Esophagus muscularis mucosa (tissue), 4 donors: Measurements from ENCODE around the gene SAV1. TPM values are rescaled to one million over a fixed set of nuclear protein-coding genes. Genes with fewer than 3 reads are reported as not detected.

Experiments used
- DNase-seq: peaks from one replicate; pipeline ENCODE4 v3.0.0-alpha.2; 2017; ENCODE audit errors: extremely low spot score
- H3K27ac ChIP-seq, 4 donors: fragments of 200-600 bp; sonication (generic); replicated peaks in 1 of 4; 1 replicate in 3 of 4; 2 replicates in 1 of 4; pipeline ENCODE4 v1.5.1; 2016 to 2019; ENCODE audit warnings: mild to moderate bottlenecking in 1 of 4
- H3K27me3 ChIP-seq, 4 donors: fragments of 200-600 bp; sonication (generic); one replicate each; pipeline versions ENCODE4 v1.5.1 to v1.6.0; 2016 to 2019
- H3K36me3 ChIP-seq, 4 donors: fragments of 200-600 bp; sonication (generic); one replicate each; pipeline ENCODE4 v1.5.1; 2016 to 2019
- H3K4me1 ChIP-seq, 4 donors: fragments of 200-600 bp; sonication (generic); one replicate each; pipeline ENCODE4 v1.5.1; 2016 to 2019
- H3K4me3 ChIP-seq, 4 donors: fragments of 200-600 bp; sonication (generic); 1 replicate in 2 of 4; 2 replicates in 2 of 4; pipeline ENCODE4 v1.5.1; 2016 to 2019; ENCODE audit warnings: mild to moderate bottlenecking in 4 of 4, moderate library complexity in 1 of 4
- H3K9me3 ChIP-seq, 4 donors: fragments of 200-600 bp; sonication (generic); 1 replicate in 3 of 4; 2 replicates in 1 of 4; pipeline ENCODE4 v1.5.1; 2016 to 2019
- CTCF ChIP-seq, 3 experiments: fragments of 200-600 bp in 2 of 3; fragments of 450-650 bp in 1 of 3; sonication (generic) in 2 of 3; IDR thresholded peaks; one replicate each; pipeline ENCODE4 v1.5.1; 2017 to 2019; ENCODE audit warnings: antibody characterized with exemption in 3 of 3, mild to moderate bottlenecking in 2 of 3, moderate library complexity in 1 of 3
- EP300 ChIP-seq: sonication (generic); formaldehyde crosslinking; IDR thresholded peaks from one replicate; pipeline ENCODE4 v1.6.1; 2017; ENCODE audit warnings: antibody characterized with exemption
- POLR2A ChIP-seq: fragments of 450-650 bp; IDR thresholded peaks from one replicate; pipeline ENCODE4 v1.6.1; 2017; ENCODE audit warnings: antibody characterized with exemption, moderate library complexity, mild to moderate bottlenecking, low read depth
- POLR2AphosphoS5 ChIP-seq, 2 donors: sonication (generic); formaldehyde crosslinking; IDR thresholded peaks; one replicate each; pipeline ENCODE4 v1.6.1; 2017; ENCODE audit warnings: antibody characterized with exemption in 2 of 2
- WGBS: methylation state at CpG from one replicate; pipeline ENCODE4 v1.1.5; 2018; 5-methylcytosine and 5-hydroxymethylcytosine counted together
- intact Hi-C: fragments of 100-400 bp; cut with DNase I; formaldehyde crosslinking; loops from one replicate; pipeline ENCODE4 v1.15.1; 2023
- total RNA-seq, 4 donors: library from RNA; depleted of rRNA; stranded (reverse); fragments of >200 nt; gene quantifications; one replicate each; pipeline versions ENCODE4 v1.1.0 to v1.2.1, GENCODE V29; 2016

Gene SAV1
- total RNA-seq: 10 to 100 TPM; 34.5 to 48.5 (median 40.2) TPM

GRCh38 chr14:50667996-50668825, at the start of gene SAV1:
Gene SAV1 (minus strand): TSS chr14:50668306. CDS start chr14:50667967, 339 bp downstream.
- H3K9me3 ChIP-seq: no peaks in the 10 kb centered on the region
- no peak for TF ChIP-seq CTCF (IDR thresholded peaks at IDR 0.05)
- TF ChIP-seq POLR2AphosphoS5 (IDR thresholded peaks at IDR 0.05): peak; percentile 86 to 97
- peak; percentile 74 for TF ChIP-seq POLR2A
- no peak for TF ChIP-seq EP300
- H3K4me1 ChIP-seq: peaks cover 7 to 41% (median 30%) of the 10 kb centered on the region in 4 donors
- H3K27me3 ChIP-seq: no peaks in the 10 kb centered on the region
- peaks cover 0 to 7% (median 0%) of the 10 kb centered on the region in 4 donors for H3K36me3 ChIP-seq
- peak within 1 kb of the TSS; percentile 96 to 100 (median 98) for H3K27ac ChIP-seq
- intact Hi-C loops: loop anchor here (5.0 to 10.0 kb wide), 2 partner anchors 164 to 353 kb away; partner anchors contain the start of genes DMAC2L, L2HGDH and NIN
- peak; percentile 96 for DNase-seq
- H3K4me3 ChIP-seq: peak within 1 kb of the TSS; percentile 80 to 94 (median 86)
- under 1% methylated on average over 32 of the region's 92 CpGs for WGBS

GRCh38 chr14:50717811-50718210, 49.7 kb upstream of the SAV1 start:
- Histone ChIP-seq H3K27me3 (no peaks in the 10 kb centered on the region), H3K4me3 (no peak overlapping the region), H3K27ac (no peak overlapping the region), H3K36me3 (peaks cover 0 to 23% (median 6%) of the 10 kb centered on the region in 4 donors), H3K9me3 (no peaks in the 10 kb centered on the region), H3K4me1 (no peaks in the 10 kb centered on the region)
- WGBS: 78% methylated on average over 7 of the region's 7 CpGs
- TF ChIP-seq POLR2AphosphoS5 (IDR thresholded peaks at IDR 0.05) (no peak), CTCF (IDR thresholded peaks at IDR 0.05) (no peak), EP300 (no peak), POLR2A (no peak)
- intact Hi-C loops: no loop called here
- DNase-seq: no peak

- DNase-seq: no peak
- H3K4me3 ChIP-seq: no peak overlapping the region
- TF ChIP-seq POLR2AphosphoS5 (IDR thresholded peaks at IDR 0.05): no peak
- TF ChIP-seq CTCF (IDR thresholded peaks at IDR 0.05): peak; percentile 36 to 53 (median 40)
- TF ChIP-seq POLR2A: no peak
- TF ChIP-seq EP300: no peak
- H3K9me3 ChIP-seq: no peaks in the 10 kb centered on the region
- H3K27me3 ChIP-seq: no peaks in the 10 kb centered on the region
- H3K27ac ChIP-seq: no peak overlapping the region
- intact Hi-C loops: loop anchor here (2.0 kb wide), 1 partner anchor 96 kb away; no protein-coding TSS in a partner anchor
- no peaks in the 10 kb centered on the region for H3K4me1 ChIP-seq
- WGBS: 74% methylated on average over 2 of the region's 2 CpGs
- H3K36me3 ChIP-seq: no peaks in the 10 kb centered on the region
Measured at GRCh38 chr14:50714450-50715073, 46.5 kb upstream of the SAV1 start.

- H3K36me3 ChIP-seq: no peaks in the 10 kb centered on the region
- no peaks in the 10 kb centered on the region for H3K4me1 ChIP-seq
- intact Hi-C loops: no loop called here
- no peak overlapping the region for H3K27ac ChIP-seq
- DNase-seq: no peak
- no peak overlapping the region for H3K4me3 ChIP-seq
- no peaks in the 10 kb centered on the region for H3K9me3 ChIP-seq
- 93% methylated on average over 3 of the region's 3 CpGs for WGBS
- no peaks in the 10 kb centered on the region for H3K27me3 ChIP-seq
- TF ChIP-seq CTCF (IDR thresholded peaks at IDR 0.05) (no peak), EP300 (no peak), POLR2AphosphoS5 (IDR thresholded peaks at IDR 0.05) (no peak), POLR2A (no peak)
Measured at GRCh38 chr14:50711043-50711442, 42.9 kb upstream of the SAV1 start.
